NCI-H526 (cell line): Measurements from ENCODE around the gene IFT122.
"Not testable (repeated sequence)": the region's sequence is repeated elsewhere in the genome, so short reads cannot be mapped to it uniquely, and the experiment has no call there.

Experiments used
- DNase-seq, 2 experiments: peaks; one replicate each; lab custom pipeline; 2025; lab: John Stamatoyannopoulos, UW

The IFT122 gene

GRCh38 chr3:129473067-129473768 lies 33.2 kb downstream of the IFT122 start:
- no peak for DNase-seq

GRCh38 chr3:129473769-129474152 lies 33.7 kb downstream of the IFT122 start:
- no peak for DNase-seq

GRCh38 chr3:129474984-129475804 lies 35.2 kb downstream of the IFT122 start:
- no peak for DNase-seq

GRCh38 chr3:129475863-129476262 lies 35.8 kb downstream of the IFT122 start:
- no peak for DNase-seq

GRCh38 chr3:129476586-129476985 lies 36.6 kb downstream of the IFT122 start:
- no peak for DNase-seq

- not testable (repeated sequence) for DNase-seq
Measured at GRCh38 chr3:129481225-129481765, 41.3 kb downstream of the IFT122 start.

- no peak for DNase-seq
Measured at GRCh38 chr3:129481766-129482332, 41.8 kb downstream of the IFT122 start.

- DNase-seq: no peak
Measured at GRCh38 chr3:129482721-129483120, 42.7 kb downstream of the IFT122 start.

GRCh38 chr3:129483870-129484269 lies 43.8 kb downstream of the IFT122 start:
- no peak for DNase-seq

- DNase-seq: not testable (repeated sequence)
Measured at GRCh38 chr3:129485146-129485545, 45.1 kb downstream of the IFT122 start.

- no peak for DNase-seq
Measured at GRCh38 chr3:129485721-129486663, 46.0 kb downstream of the IFT122 start.

- DNase-seq: no peak
Measured at GRCh38 chr3:129486664-129487035, 46.6 kb downstream of the IFT122 start.

GRCh38 chr3:129487183-129487867 lies 47.3 kb downstream of the IFT122 start:
- DNase-seq: no peak

- DNase-seq: not testable (repeated sequence)
Measured at GRCh38 chr3:129487868-129488335, 47.9 kb downstream of the IFT122 start.

GRCh38 chr3:129489258-129489657 lies 49.2 kb downstream of the IFT122 start:
- not testable (repeated sequence) for DNase-seq

- DNase-seq: peak; percentile 7 to 85
Measured at GRCh38 chr3:129490273-129490675, 50.2 kb downstream of the IFT122 start.

- DNase-seq: not testable (repeated sequence)
Measured at GRCh38 chr3:129491077-129491476, 51.1 kb downstream of the IFT122 start.

- no peak for DNase-seq
Measured at GRCh38 chr3:129491794-129492193, 51.8 kb downstream of the IFT122 start.

- DNase-seq: no peak
Measured at GRCh38 chr3:129492691-129493090, 52.7 kb downstream of the IFT122 start.

GRCh38 chr3:129493206-129493605 lies 53.2 kb downstream of the IFT122 start:
- DNase-seq: no peak

GRCh38 chr3:129494499-129494898 lies 54.5 kb downstream of the IFT122 start:
- not testable (repeated sequence) for DNase-seq
